A549 treated with CORT108297 at 1 μM for 4 hours (cell line): Measurements from ENCODE around the gene TENT5A. TPM values are rescaled to one million over a fixed set of nuclear protein-coding genes. Genes with fewer than 3 reads are reported as not detected.

Experiments
- total RNA-seq: library from RNA; stranded (reverse); fragments of 200-300 nt; extraction: Qiagen RNA extraction; gene quantifications from 5 replicates; pipeline ENCODE4 v1.2.3, GENCODE V29; 2022

Gene TENT5A
- 0.77 to 1.4 TPM (median 1.1 TPM) in 5 replicates for total RNA-seq

GRCh38 chr6:81752084-81752920 is at the start of gene TENT5A:
TENT5A (minus strand) TSS chr6:81752681; CDS start chr6:81752141, 540 bp downstream.

